WI38 (cell line): ENCODE measurements around the gene GJB1.

Experiments used
- H3K4me3 ChIP-seq: 2 replicates; pipeline ENCODE4 v1.5.1; 2011; ENCODE audit warnings: low read depth, mild to moderate bottlenecking, control low read depth, low read length
- CTCF ChIP-seq: IDR thresholded peaks from 2 replicates; pipeline ENCODE4 v1.5.1; 2012; ENCODE audit warnings: low read depth, mild to moderate bottlenecking, control low read depth, low read length

The GJB1 gene

GRCh38 chrX:71225676-71226075, 2.7 kb downstream of the GJB1 start:
- H3K4me3 ChIP-seq: no peak overlapping the region
- TF ChIP-seq CTCF: no peak

- no peak for TF ChIP-seq CTCF
- H3K4me3 ChIP-seq: no peak overlapping the region
Observed at GRCh38 chrX:71227370-71228062, 4.5 kb downstream of the GJB1 start.

GRCh38 chrX:71228063-71228642, 5.1 kb downstream of the GJB1 start:
- TF ChIP-seq CTCF: no peak

GRCh38 chrX:71235482-71235881, 12.5 kb downstream of the GJB1 start:
- no peak overlapping the region for H3K4me3 ChIP-seq
- no peak for TF ChIP-seq CTCF

More at GRCh38 chrX:71228063-71228642, 5.1 kb downstream of the GJB1 start:
- H3K4me3 ChIP-seq: no peak overlapping the region

GRCh38 chrX:71236836-71237235, 13.8 kb downstream of the GJB1 start:
- no peak for TF ChIP-seq CTCF
- H3K4me3 ChIP-seq: no peak overlapping the region

GRCh38 chrX:71239781-71240180, 16.8 kb downstream of the GJB1 start:
- TF ChIP-seq CTCF: no peak
- no peak overlapping the region for H3K4me3 ChIP-seq

GRCh38 chrX:71241301-71241700, 18.3 kb downstream of the GJB1 start:
- no peak overlapping the region for H3K4me3 ChIP-seq
- no peak for TF ChIP-seq CTCF
